Measurements from ENCODE around the gene OOSP2. TPM values are rescaled to one million over a fixed set of nuclear protein-coding genes. Genes with fewer than 3 reads are reported as not detected.
"Not testable (repeated sequence)": the region's sequence is repeated elsewhere in the genome, so short reads cannot be mapped to it uniquely, and the experiment has no call there.

OOSP2 gene
- total RNA-seq, 1 donor from 2014 or later, result not detected

DNA sequence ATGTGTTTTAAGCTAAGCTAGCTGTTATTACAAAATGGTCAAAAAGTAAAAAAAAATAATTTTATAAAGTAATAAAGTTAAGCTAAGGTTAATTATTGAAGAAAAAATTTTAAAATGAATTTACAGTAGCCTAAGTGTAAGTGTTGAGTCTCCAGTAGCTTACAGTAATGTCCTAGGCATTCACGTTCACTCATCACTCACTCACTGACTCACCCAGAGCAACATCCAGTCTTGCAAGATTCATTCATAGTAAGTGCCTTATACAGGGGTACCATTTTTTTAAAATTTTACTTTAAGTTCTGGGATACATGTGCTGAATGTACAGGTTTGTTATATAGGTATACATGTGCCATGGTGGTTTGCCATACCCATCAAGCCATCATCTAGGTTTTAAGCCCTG lies 34.8 kb upstream of the OOSP2 start:
- H3K27ac Mint-ChIP-seq (ENCODE audit: unreplicated experiment), result no peak overlapping the region
- TF ChIP-seq EZH2 (IDR thresholded peaks at IDR 0.05; ENCODE audit: insufficient read depth, low read length), result no peak
- TF ChIP-seq, protein P1, sequence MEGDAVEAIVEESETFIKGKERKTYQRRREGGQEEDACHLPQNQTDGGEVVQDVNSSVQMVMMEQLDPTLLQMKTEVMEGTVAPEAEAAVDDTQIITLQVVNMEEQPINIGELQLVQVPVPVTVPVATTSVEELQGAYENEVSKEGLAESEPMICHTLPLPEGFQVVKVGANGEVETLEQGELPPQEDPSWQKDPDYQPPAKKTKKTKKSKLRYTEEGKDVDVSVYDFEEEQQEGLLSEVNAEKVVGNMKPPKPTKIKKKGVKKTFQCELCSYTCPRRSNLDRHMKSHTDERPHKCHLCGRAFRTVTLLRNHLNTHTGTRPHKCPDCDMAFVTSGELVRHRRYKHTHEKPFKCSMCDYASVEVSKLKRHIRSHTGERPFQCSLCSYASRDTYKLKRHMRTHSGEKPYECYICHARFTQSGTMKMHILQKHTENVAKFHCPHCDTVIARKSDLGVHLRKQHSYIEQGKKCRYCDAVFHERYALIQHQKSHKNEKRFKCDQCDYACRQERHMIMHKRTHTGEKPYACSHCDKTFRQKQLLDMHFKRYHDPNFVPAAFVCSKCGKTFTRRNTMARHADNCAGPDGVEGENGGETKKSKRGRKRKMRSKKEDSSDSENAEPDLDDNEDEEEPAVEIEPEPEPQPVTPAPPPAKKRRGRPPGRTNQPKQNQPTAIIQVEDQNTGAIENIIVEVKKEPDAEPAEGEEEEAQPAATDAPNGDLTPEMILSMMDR (IDR thresholded peaks at IDR 0.05; ENCODE audit: insufficient read depth, low read depth, low read length), result no peak
- H3K79me2 ChIP-seq (ENCODE audit: insufficient read depth, low read length), result no peaks in the 10 kb centered on the region
- H3K9me3 Mint-ChIP-seq (ENCODE audit: unreplicated experiment), result peaks cover 2% of the 10 kb centered on the region
- H2AFZ ChIP-seq (ENCODE audit: low read depth, low read length), result no peak overlapping the region
- no peak for FAIRE-seq
- H3K27ac ChIP-seq (ENCODE audit: low read depth, low read length), result no peak overlapping the region
- H3K27me3 ChIP-seq (ENCODE audit: insufficient read depth, low read length), result no peaks in the 10 kb centered on the region
- H3K4me3 Mint-ChIP-seq (ENCODE audit: unreplicated experiment), result no peak overlapping the region
- H3K36me3 Mint-ChIP-seq (ENCODE audit: low read depth, unreplicated experiment), result no peaks in the 10 kb centered on the region
- H3K27me3 Mint-ChIP-seq (ENCODE audit: low read depth, unreplicated experiment), result no peaks in the 10 kb centered on the region
- no peaks in the 10 kb centered on the region for H3K4me1 Mint-ChIP-seq (ENCODE audit: low read depth, unreplicated experiment)
- H3K4me2 ChIP-seq (ENCODE audit: low read length), result no peak overlapping the region
- no peak for DNase-seq (ENCODE audit: low read depth)
- H4K20me1 ChIP-seq (ENCODE audit: insufficient read depth, low read length), result no peaks in the 10 kb centered on the region
- no peaks in the 10 kb centered on the region for H3K9me3 ChIP-seq (ENCODE audit: insufficient read depth, low read depth, low read length)
- no peak overlapping the region for H3K4me3 ChIP-seq (ENCODE audit: insufficient read depth, low read depth, low read length)
- H3K9ac ChIP-seq (ENCODE audit: low read length), result no peak overlapping the region
- H3K4me1 ChIP-seq (ENCODE audit: insufficient read depth, low read length), result no peaks in the 10 kb centered on the region
- no peaks in the 10 kb centered on the region for H3K36me3 ChIP-seq (ENCODE audit: insufficient read depth, low read length)

DNA sequence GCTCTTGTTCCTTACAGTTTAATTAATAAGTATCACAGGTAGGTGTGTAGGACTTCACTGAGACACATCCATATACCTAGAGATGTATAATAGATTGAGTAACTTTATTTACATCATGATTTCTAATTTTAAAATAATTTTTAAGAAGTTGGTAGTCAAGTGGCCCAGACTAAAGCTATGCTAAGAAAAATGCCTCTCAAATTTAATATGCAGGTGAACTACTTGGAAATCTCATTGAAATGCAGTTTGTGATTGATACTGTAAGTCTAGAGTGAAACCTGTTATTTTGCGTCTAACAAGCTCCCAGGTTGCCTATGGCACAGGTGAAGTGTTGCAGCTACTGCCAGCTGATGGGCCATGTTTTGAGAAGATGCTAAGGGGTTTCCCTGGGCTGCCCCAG lies 23.3 kb upstream of the OOSP2 start, which contains the start of gene OOSP4B:
OOSP4B (plus strand) TSS at position 301 of the 400 bp plus-strand sequence.
- FAIRE-seq, result no peak
- H3K9me3 Mint-ChIP-seq (ENCODE audit: unreplicated experiment), result no peaks in the 10 kb centered on the region
- no peak within 1 kb of the TSS for H2AFZ ChIP-seq (ENCODE audit: low read depth, low read length)

DNA sequence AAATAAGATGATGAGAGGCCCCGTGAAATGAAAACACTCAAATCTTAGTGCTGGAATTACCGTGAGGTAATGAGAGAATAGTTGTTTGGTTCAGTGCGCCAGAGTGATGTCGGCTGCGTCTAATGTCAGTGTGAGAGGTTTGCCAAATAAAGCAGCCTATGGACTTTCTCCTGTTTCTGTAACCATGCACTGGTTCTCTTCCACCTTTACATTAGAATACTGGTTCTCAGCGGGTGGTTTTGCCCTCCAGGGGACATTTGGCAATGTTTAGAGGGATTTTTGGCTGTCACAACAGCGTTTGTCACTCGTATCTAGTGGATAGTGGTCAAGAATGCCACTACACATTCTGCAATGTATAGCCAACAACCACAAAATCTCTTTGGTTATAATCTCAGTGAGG lies 22.2 kb upstream of the OOSP2 start:
- no peaks in the 10 kb centered on the region for H3K4me1 Mint-ChIP-seq (ENCODE audit: low read depth, unreplicated experiment)
- Histone ChIP-seq H4K20me1 (ENCODE audit: insufficient read depth, low read length) (no peaks in the 10 kb centered on the region), H2AFZ (ENCODE audit: low read depth, low read length) (no peak overlapping the region), H3K4me3 (ENCODE audit: insufficient read depth, low read depth, low read length) (no peak overlapping the region), H3K9me3 (ENCODE audit: insufficient read depth, low read depth, low read length) (no peaks in the 10 kb centered on the region), H3K79me2 (ENCODE audit: insufficient read depth, low read length) (no peaks in the 10 kb centered on the region), H3K36me3 (ENCODE audit: insufficient read depth, low read length) (no peaks in the 10 kb centered on the region), H3K9ac (ENCODE audit: low read length) (no peak overlapping the region), H3K27ac (ENCODE audit: low read depth, low read length) (no peak overlapping the region), H3K27me3 (ENCODE audit: insufficient read depth, low read length) (no peaks in the 10 kb centered on the region), H3K4me1 (ENCODE audit: insufficient read depth, low read length) (no peaks in the 10 kb centered on the region), H3K4me2 (ENCODE audit: low read length) (no peak overlapping the region)
- H3K27ac Mint-ChIP-seq (ENCODE audit: unreplicated experiment), result no peak overlapping the region
- TF ChIP-seq, protein P1 (IDR thresholded peaks at IDR 0.05; ENCODE audit: insufficient read depth, low read depth, low read length), result no peak
- TF ChIP-seq EZH2 (IDR thresholded peaks at IDR 0.05; ENCODE audit: insufficient read depth, low read length), result no peak
- no peaks in the 10 kb centered on the region for H3K9me3 Mint-ChIP-seq (ENCODE audit: unreplicated experiment)
- DNase-seq (ENCODE audit: low read depth), result no peak
- no peak for FAIRE-seq
- H3K4me3 Mint-ChIP-seq (ENCODE audit: unreplicated experiment), result no peak overlapping the region
- H3K36me3 Mint-ChIP-seq (ENCODE audit: low read depth, unreplicated experiment), result no peaks in the 10 kb centered on the region
- H3K27me3 Mint-ChIP-seq (ENCODE audit: low read depth, unreplicated experiment), result no peaks in the 10 kb centered on the region

More for the DNA sequence above, 23.3 kb upstream of the OOSP2 start, which contains the start of gene OOSP4B:
- Histone ChIP-seq H3K9ac (ENCODE audit: low read length) (no peak within 1 kb of the TSS), H3K4me1 (ENCODE audit: insufficient read depth, low read length) (no peaks in the 10 kb centered on the region), H3K9me3 (ENCODE audit: insufficient read depth, low read depth, low read length) (no peaks in the 10 kb centered on the region), H3K79me2 (ENCODE audit: insufficient read depth, low read length) (no peaks in the 10 kb centered on the region), H3K27me3 (ENCODE audit: insufficient read depth, low read length) (no peaks in the 10 kb centered on the region), H3K27ac (ENCODE audit: low read depth, low read length) (no peak within 1 kb of the TSS), H3K4me3 (ENCODE audit: insufficient read depth, low read depth, low read length) (no peak within 1 kb of the TSS), H4K20me1 (ENCODE audit: insufficient read depth, low read length) (no peaks in the 10 kb centered on the region), H3K36me3 (ENCODE audit: insufficient read depth, low read length) (no peaks in the 10 kb centered on the region), H3K4me2 (ENCODE audit: low read length) (no peak within 1 kb of the TSS)
- no peak for DNase-seq (ENCODE audit: low read depth)
- H3K4me1 Mint-ChIP-seq (ENCODE audit: low read depth, unreplicated experiment), result no peaks in the 10 kb centered on the region
- H3K4me3 Mint-ChIP-seq (ENCODE audit: unreplicated experiment), result no peak within 1 kb of the TSS
- H3K27ac Mint-ChIP-seq (ENCODE audit: unreplicated experiment), result no peak within 1 kb of the TSS
- H3K27me3 Mint-ChIP-seq (ENCODE audit: low read depth, unreplicated experiment), result no peaks in the 10 kb centered on the region
- TF ChIP-seq EZH2 (IDR thresholded peaks at IDR 0.05; ENCODE audit: insufficient read depth, low read length), result no peak
- TF ChIP-seq, protein P1 (IDR thresholded peaks at IDR 0.05; ENCODE audit: insufficient read depth, low read depth, low read length), result no peak
- no peaks in the 10 kb centered on the region for H3K36me3 Mint-ChIP-seq (ENCODE audit: low read depth, unreplicated experiment)

DNA sequence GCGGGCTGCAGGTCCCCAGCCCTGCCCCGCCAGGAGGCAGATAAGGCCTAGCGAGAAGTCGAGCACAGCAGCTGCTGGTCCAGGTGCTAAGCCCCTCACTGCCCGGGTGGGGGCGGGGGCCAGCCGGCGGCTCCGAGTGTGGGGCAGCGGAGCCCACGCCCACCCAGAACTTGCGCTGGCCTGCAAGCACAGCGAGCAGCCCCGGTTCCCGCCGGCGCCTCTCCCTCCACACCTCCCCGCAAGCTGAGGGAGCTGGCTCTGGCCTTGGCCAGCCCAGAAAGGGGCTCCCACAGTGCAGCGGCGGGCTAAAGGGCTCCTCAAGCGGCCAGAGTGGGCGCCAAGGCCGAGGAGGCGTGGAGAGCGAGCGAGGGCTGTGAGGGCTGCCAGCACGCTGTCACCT lies 19.8 kb upstream of the OOSP2 start:
- not testable (repeated sequence) for H4K20me1 ChIP-seq (ENCODE audit: insufficient read depth, low read length); H3K36me3 Mint-ChIP-seq (ENCODE audit: low read depth, unreplicated experiment); H3K4me3 Mint-ChIP-seq (ENCODE audit: unreplicated experiment); H3K27ac Mint-ChIP-seq (ENCODE audit: unreplicated experiment); FAIRE-seq; H3K4me1 Mint-ChIP-seq (ENCODE audit: low read depth, unreplicated experiment); H3K36me3 ChIP-seq (ENCODE audit: insufficient read depth, low read length); H3K4me1 ChIP-seq (ENCODE audit: insufficient read depth, low read length); H3K9ac ChIP-seq (ENCODE audit: low read length); H3K4me3 ChIP-seq (ENCODE audit: insufficient read depth, low read depth, low read length); H3K4me2 ChIP-seq (ENCODE audit: low read length); H2AFZ ChIP-seq (ENCODE audit: low read depth, low read length); H3K9me3 Mint-ChIP-seq (ENCODE audit: unreplicated experiment); H3K27me3 ChIP-seq (ENCODE audit: insufficient read depth, low read length); DNase-seq (ENCODE audit: low read depth); H3K9me3 ChIP-seq (ENCODE audit: insufficient read depth, low read depth, low read length); H3K27me3 Mint-ChIP-seq (ENCODE audit: low read depth, unreplicated experiment); H3K27ac ChIP-seq (ENCODE audit: low read depth, low read length); H3K79me2 ChIP-seq (ENCODE audit: insufficient read depth, low read length)
